Astrocyte (in vitro differentiated cells and primary cell): ENCODE measurements around the gene MLLT10. TPM values are rescaled to one million over a fixed set of nuclear protein-coding genes. Genes with fewer than 3 reads are reported as not detected.

Experiments used
- DNase-seq: peaks from one replicate; pipeline ENCODE4 v3.0.0-alpha.2; 2010; ENCODE audit warnings: low read depth
- FAIRE-seq: peaks from 2 replicates; lab custom pipeline; 2011; peaks lifted over from hg19 to GRCh38; lab: Jason Lieb, UNC
- H2AFZ ChIP-seq: 2 replicates; pipeline ENCODE4 v1.6.0; 2012; ENCODE audit warnings: low read depth, low read length, inconsistent platforms
- H3K27ac ChIP-seq: 2 replicates; pipeline ENCODE4 v1.5.1; 2011; ENCODE audit warnings: low read depth, low read length, inconsistent platforms
- H3K27me3 ChIP-seq: 2 replicates; pipeline ENCODE4 v1.6.0; 2011; ENCODE audit warnings: low read length, inconsistent platforms; ENCODE audit not compliant: insufficient read depth
- H3K36me3 ChIP-seq: 2 replicates; pipeline ENCODE4 v1.5.1; 2011; ENCODE audit warnings: low read length, inconsistent platforms; ENCODE audit not compliant: insufficient read depth
- H3K4me1 ChIP-seq: 2 replicates; pipeline ENCODE4 v1.5.1; 2011; ENCODE audit warnings: low read length, inconsistent platforms; ENCODE audit not compliant: insufficient read depth
- H3K4me2 ChIP-seq: 2 replicates; pipeline ENCODE4 v1.6.0; 2012; ENCODE audit warnings: low read length, inconsistent platforms
- H3K4me3 ChIP-seq: 2 replicates; pipeline ENCODE4 v1.5.1; 2011; ENCODE audit warnings: low read depth, mild to moderate bottlenecking, low read length, inconsistent platforms; ENCODE audit not compliant: insufficient read depth
- H3K79me2 ChIP-seq: 2 replicates; pipeline ENCODE4 v1.6.0; 2012; ENCODE audit warnings: mild to moderate bottlenecking, low read length, inconsistent platforms; ENCODE audit not compliant: insufficient read depth
- H3K9ac ChIP-seq: 2 replicates; pipeline ENCODE4 v1.6.0; 2012; ENCODE audit warnings: mild to moderate bottlenecking, low read length, inconsistent platforms
- H3K9me3 ChIP-seq: 2 replicates; pipeline ENCODE4 v1.5.1; 2012; ENCODE audit warnings: low read depth, mild to moderate bottlenecking, low read length, inconsistent platforms; ENCODE audit not compliant: insufficient read depth
- H4K20me1 ChIP-seq: 2 replicates; pipeline ENCODE4 v1.6.0; 2012; ENCODE audit warnings: low read length, inconsistent platforms; ENCODE audit not compliant: insufficient read depth
- H3K27ac Mint-ChIP-seq: one replicate; pipeline ENCODE4 v1.8.0; 2021; ENCODE audit warnings: mild to moderate bottlenecking, mixed read lengths; ENCODE audit not compliant: unreplicated experiment
- H3K27me3 Mint-ChIP-seq: one replicate; pipeline ENCODE4 v1.8.0; 2021; ENCODE audit warnings: low read depth, mixed read lengths; ENCODE audit not compliant: unreplicated experiment
- H3K36me3 Mint-ChIP-seq: one replicate; pipeline ENCODE4 v1.8.0; 2021; ENCODE audit warnings: low read depth, mixed read lengths; ENCODE audit not compliant: unreplicated experiment
- H3K4me1 Mint-ChIP-seq: one replicate; pipeline ENCODE4 v1.8.0; 2021; ENCODE audit warnings: low read depth, mixed read lengths; ENCODE audit not compliant: unreplicated experiment
- H3K4me3 Mint-ChIP-seq: one replicate; pipeline ENCODE4 v1.8.0; 2021; ENCODE audit warnings: mild to moderate bottlenecking, moderate library complexity, mixed read lengths; ENCODE audit not compliant: unreplicated experiment
- H3K9me3 Mint-ChIP-seq: one replicate; pipeline ENCODE4 v1.8.0; 2021; ENCODE audit warnings: mild to moderate bottlenecking, mixed read lengths; ENCODE audit not compliant: unreplicated experiment
- CTCF ChIP-seq: IDR thresholded peaks from 2 replicates; pipeline ENCODE4 v1.5.1; 2011; ENCODE audit warnings: low read depth, mild to moderate bottlenecking, inconsistent platforms, low read length, moderate library complexity; ENCODE audit not compliant: insufficient read depth
- EZH2 ChIP-seq: IDR thresholded peaks from 2 replicates; pipeline ENCODE4 v1.6.1; 2012; ENCODE audit warnings: mild to moderate bottlenecking, low read length, inconsistent platforms; ENCODE audit not compliant: insufficient read depth
- total RNA-seq: library from RNA; stranded (reverse); gene quantifications from 2 replicates; pipeline ENCODE4 v1.2.1, GENCODE V29; 2021

The MLLT10 gene
- total RNA-seq, 1 donor from 2014 or later: 46.9 TPM

- H4K20me1 ChIP-seq: peaks cover 22% of the 10 kb centered on the region
- no peaks in the 10 kb centered on the region for H3K4me1 ChIP-seq
- no peak overlapping the region for H3K4me2 ChIP-seq
- H3K27me3 ChIP-seq: no peaks in the 10 kb centered on the region
- Mint-ChIP-seq H3K9me3 (no peaks in the 10 kb centered on the region), H3K27me3 (no peaks in the 10 kb centered on the region), H3K36me3 (no peaks in the 10 kb centered on the region), H3K27ac (peak overlapping the region; percentile 54), H3K4me3 (no peak overlapping the region), H3K4me1 (peaks cover 10% of the 10 kb centered on the region)
- H3K36me3 ChIP-seq: no peaks in the 10 kb centered on the region
- no peak overlapping the region for H3K4me3 ChIP-seq
- DNase-seq (no peak), FAIRE-seq (no peak)
- H2AFZ ChIP-seq: no peak overlapping the region
- H3K9me3 ChIP-seq: no peaks in the 10 kb centered on the region
- H3K27ac ChIP-seq: no peak overlapping the region
- H3K79me2 ChIP-seq: peaks cover 15% of the 10 kb centered on the region
- H3K9ac ChIP-seq: no peak overlapping the region
- TF ChIP-seq CTCF (no peak), EZH2 (no peak)
Observed at GRCh38 chr10:21688009-21688332, 153.9 kb downstream of the MLLT10 start.

- Histone ChIP-seq H3K4me1 (no peaks in the 10 kb centered on the region), H3K4me2 (no peak overlapping the region), H3K9me3 (no peaks in the 10 kb centered on the region), H4K20me1 (peaks cover 24% of the 10 kb centered on the region), H3K9ac (no peak overlapping the region), H3K27ac (no peak overlapping the region), H3K36me3 (no peaks in the 10 kb centered on the region), H2AFZ (no peak overlapping the region), H3K27me3 (no peaks in the 10 kb centered on the region), H3K79me2 (peaks cover 18% of the 10 kb centered on the region), H3K4me3 (no peak overlapping the region)
- Mint-ChIP-seq H3K36me3 (no peaks in the 10 kb centered on the region), H3K4me3 (no peak overlapping the region), H3K9me3 (no peaks in the 10 kb centered on the region), H3K27me3 (no peaks in the 10 kb centered on the region), H3K27ac (no peak overlapping the region), H3K4me1 (peaks cover 10% of the 10 kb centered on the region)
- FAIRE-seq (no peak), DNase-seq (no peak)
- no peak for TF ChIP-seq CTCF
- TF ChIP-seq EZH2: no peak
Observed at GRCh38 chr10:21688870-21689269, 154.8 kb downstream of the MLLT10 start.

GRCh38 chr10:21689881-21690280 lies 155.8 kb downstream of the MLLT10 start:
- Histone ChIP-seq H4K20me1 (peaks cover 30% of the 10 kb centered on the region), H3K9ac (no peak overlapping the region), H3K4me1 (no peaks in the 10 kb centered on the region), H3K79me2 (peaks cover 21% of the 10 kb centered on the region), H3K36me3 (no peaks in the 10 kb centered on the region), H2AFZ (no peak overlapping the region), H3K4me2 (no peak overlapping the region), H3K9me3 (no peaks in the 10 kb centered on the region), H3K27ac (no peak overlapping the region), H3K27me3 (no peaks in the 10 kb centered on the region), H3K4me3 (no peak overlapping the region)
- Mint-ChIP-seq H3K27ac (no peak overlapping the region), H3K9me3 (no peaks in the 10 kb centered on the region), H3K36me3 (no peaks in the 10 kb centered on the region), H3K27me3 (no peaks in the 10 kb centered on the region), H3K4me1 (peaks cover 12% of the 10 kb centered on the region), H3K4me3 (no peak overlapping the region)
- TF ChIP-seq EZH2 (no peak), CTCF (no peak)
- DNase-seq: no peak
- FAIRE-seq: no peak
